LHCN-M2 (cell line): ENCODE measurements around the gene RGL2. TPM values are rescaled to one million over a fixed set of nuclear protein-coding genes. Genes with fewer than 3 reads are reported as not detected.

Experiments used
- total RNA-seq: library from RNA; depleted of rRNA; stranded (reverse); fragments of >200 nt; gene quantifications from 2 replicates; pipeline ENCODE4 v1.2.3, GENCODE V29; 2014; rRNA removed

Gene RGL2
- total RNA-seq, 1 experiment from 2014 or later: 20.6 TPM

Other genes starting within 250 kb of the RGL2 start
- 0.86 and 3.4 TPM in 2 replicates for gene HLA-DPA1, start 225.3 kb downstream of the RGL2 start, total RNA-seq
- 1.0 and 3.8 TPM in 2 replicates for gene HLA-DPB1, start 223.0 kb downstream of the RGL2 start, total RNA-seq
- gene COL11A2, start 106.5 kb downstream of the RGL2 start, total RNA-seq: 0.96 and 1.1 TPM in 2 replicates
- gene RXRB, start 98.3 kb downstream of the RGL2 start, total RNA-seq: 17.4 and 23.0 TPM in 2 replicates
- 91.9 and 104 TPM in 2 replicates for gene SLC39A7, start 98.1 kb downstream of the RGL2 start, total RNA-seq
- gene HSD17B8, start 94.3 kb downstream of the RGL2 start, total RNA-seq: 7.9 and 9.1 TPM in 2 replicates
- 17.4 and 22.2 TPM in 2 replicates for gene RING1, start 90.4 kb downstream of the RGL2 start, total RNA-seq
- 40.0 and 51.0 TPM in 2 replicates for gene VPS52, start 27.1 kb downstream of the RGL2 start, total RNA-seq
- gene RPS18, start 26.9 kb downstream of the RGL2 start, total RNA-seq: 2,111 and 2,414 TPM in 2 replicates
- gene B3GALT4, start 21.8 kb downstream of the RGL2 start, total RNA-seq: 0.06 and 0.19 TPM in 2 replicates
- 83.7 and 98.3 TPM in 2 replicates for gene WDR46, start 9.7 kb downstream of the RGL2 start, total RNA-seq
- gene PFDN6, start 9.3 kb downstream of the RGL2 start, total RNA-seq: 67.6 and 82.1 TPM in 2 replicates
- 44.9 and 57.9 TPM in 2 replicates for gene TAPBP, start 15.1 kb upstream of the RGL2 start, total RNA-seq
- gene ZBTB22, start 18.8 kb upstream of the RGL2 start, total RNA-seq: 10.1 and 15.0 TPM in 2 replicates
- 51.6 and 64.3 TPM in 2 replicates for gene DAXX, start 24.0 kb upstream of the RGL2 start, total RNA-seq
- 97.6 and 98.5 TPM in 2 replicates for gene KIFC1, start 92.9 kb upstream of the RGL2 start, total RNA-seq
- 39.3 and 49.7 TPM in 2 replicates for gene PHF1, start 112.1 kb upstream of the RGL2 start, total RNA-seq
- gene CUTA, start 119.2 kb upstream of the RGL2 start, total RNA-seq: 230 and 234 TPM in 2 replicates
- gene SYNGAP1, start 121.1 kb upstream of the RGL2 start, total RNA-seq: 2.4 and 4.2 TPM in 2 replicates
- gene ZBTB9, start 155.6 kb upstream of the RGL2 start, total RNA-seq: 5.5 and 5.7 TPM in 2 replicates